GM23248 (cell line): ENCODE data around the gene MAGI1. TPM values are rescaled to one million over a fixed set of nuclear protein-coding genes. Genes with fewer than 3 reads are reported as not detected.
A peak's percentile ranks its signal among the peaks of the same experiment; 100 is the strongest.

Experiments
- DNase-seq: peaks from one replicate; pipeline ENCODE4 v3.0.0-alpha.2; 2015
- H2AFZ ChIP-seq: fragments of 200-600 bp; sonication (generic); 2 replicates; pipeline ENCODE4 v1.6.1; 2016; ENCODE audit warnings: antibody characterized with exemption
- H3F3A ChIP-seq: fragments of 200-600 bp; sonication (generic); 2 replicates; pipeline ENCODE4 v1.6.1; 2016; ENCODE audit warnings: mild to moderate bottlenecking, antibody characterized with exemption, mixed run types; ENCODE audit not compliant: insufficient read depth
- H3K27ac ChIP-seq: fragments of 200-600 bp; sonication (generic); 2 replicates; pipeline ENCODE4 v1.5.1; 2016; ENCODE audit warnings: mild to moderate bottlenecking
- H3K27me3 ChIP-seq: fragments of 200-600 bp; sonication (generic); replicated peaks from 2 replicates; pipeline ENCODE4 v1.6.1; 2016; ENCODE audit warnings: mild to moderate bottlenecking; ENCODE audit not compliant: insufficient read depth
- H3K36me3 ChIP-seq: fragments of 200-600 bp; sonication (generic); 2 replicates; pipeline ENCODE4 v1.6.1; 2016; ENCODE audit warnings: low read depth, mild to moderate bottlenecking
- H3K4me1 ChIP-seq: fragments of 200-600 bp; sonication (generic); 2 replicates; pipeline ENCODE4 v1.6.1; 2016; ENCODE audit warnings: mild to moderate bottlenecking; ENCODE audit not compliant: insufficient read depth
- H3K4me2 ChIP-seq: fragments of 200-600 bp; sonication (generic); one replicate; pipeline ENCODE4 v1.6.1; 2016; ENCODE audit warnings: mild to moderate bottlenecking; ENCODE audit not compliant: unreplicated experiment
- H3K4me3 ChIP-seq: fragments of 200-600 bp; sonication (generic); 2 replicates; pipeline ENCODE4 v1.5.1; 2016; ENCODE audit warnings: mild to moderate bottlenecking
- H3K79me2 ChIP-seq: fragments of 200-600 bp; sonication (generic); 2 replicates; pipeline ENCODE4 v1.6.1; 2016; ENCODE audit warnings: mild to moderate bottlenecking; ENCODE audit not compliant: insufficient read depth
- H3K9ac ChIP-seq: fragments of 200-600 bp; sonication (generic); 2 replicates; pipeline ENCODE4 v1.6.1; 2016; ENCODE audit warnings: mild to moderate bottlenecking
- H3K9me2 ChIP-seq: fragments of 200-600 bp; sonication (generic); 2 replicates; pipeline ENCODE4 v1.6.1; 2016; ENCODE audit warnings: mixed run types, mild to moderate bottlenecking, moderate library complexity; ENCODE audit not compliant: insufficient read depth
- H3K9me3 ChIP-seq: fragments of 200-600 bp; sonication (generic); one replicate; pipeline ENCODE4 v1.6.1; 2017; ENCODE audit warnings: low read depth
- H4K20me1 ChIP-seq: fragments of 200-600 bp; sonication (generic); 2 replicates; pipeline ENCODE4 v1.6.0; 2016; ENCODE audit not compliant: insufficient read depth
- EZH2 ChIP-seq: fragments of 200-600 bp; sonication (generic); IDR thresholded peaks from 2 replicates; pipeline ENCODE4 v1.6.1; 2018; ENCODE audit warnings: antibody characterized with exemption, mild to moderate bottlenecking; ENCODE audit not compliant: insufficient read depth, poor library complexity, severe bottlenecking
- EZH2phosphoT487 ChIP-seq: fragments of 200-600 bp; sonication (generic); IDR thresholded peaks from 2 replicates; pipeline ENCODE4 v1.6.1; 2018; ENCODE audit warnings: antibody characterized with exemption, moderate library complexity, mild to moderate bottlenecking, low read depth; ENCODE audit not compliant: insufficient read depth
- WGBS, 2 experiments: methylation state at CpG; one replicate each; pipeline ENCODE4 v1.1.6; 2015 to 2017; ENCODE audit warnings: low lambda C conversion rate in 2 of 2, low coverage in 1 of 2; ENCODE audit errors: missing lambda C conversion rate in 2 of 2; 5-methylcytosine and 5-hydroxymethylcytosine counted together
- in situ Hi-C: fragments of 300-500 bp; cut with MboI; formaldehyde crosslinking; loops from 2 replicates; pipeline ENCODE4 v1.15.0; 2020
- polyA plus RNA-seq: library from polyadenylated mRNA; unstranded; fragments of >200 nt; fragmentation: Nextera tagmentation; extraction: Ambion mirVana; gene quantifications from 2 replicates; pipeline ENCODE4 v1.2.1, GENCODE V29; 2016
- total RNA-seq: library from RNA; depleted of rRNA; stranded (reverse); fragments of >200 nt; shearing (Covaris generic); gene quantifications from 2 replicates; pipeline ENCODE4 v1.2.3, GENCODE V29; 2014

The MAGI1 gene
- total and polyA plus RNA-seq, 2 experiments from 2014 or later, result 7.3 to 13.8 TPM

- H3K36me3 ChIP-seq, result no peaks in the 10 kb centered on the region
- DNase-seq, result no peak
- H3F3A ChIP-seq, result peaks cover 14% of the 10 kb centered on the region
- H2AFZ ChIP-seq, result no peak overlapping the region
- no peak overlapping the region for H3K4me3 ChIP-seq
- no peak overlapping the region for H3K9ac ChIP-seq
- H3K27ac ChIP-seq, result no peak overlapping the region
- H3K9me3 ChIP-seq, result no peaks in the 10 kb centered on the region
- H3K27me3 ChIP-seq, result no peaks in the 10 kb centered on the region
- WGBS, 2 experiments, result 95 to 97% methylated on average over 3 of the region's 3 CpGs
- no peaks in the 10 kb centered on the region for H3K9me2 ChIP-seq
- no peaks in the 10 kb centered on the region for H4K20me1 ChIP-seq
- in situ Hi-C loops, result no loop called here
- no peak for TF ChIP-seq EZH2
- TF ChIP-seq EZH2phosphoT487, result no peak
- H3K79me2 ChIP-seq, result peaks cover 98% of the 10 kb centered on the region
- H3K4me1 ChIP-seq, result peaks cover 15% of the 10 kb centered on the region
- H3K4me2 ChIP-seq, result no peak overlapping the region
These were observed 155.1 kb downstream of the MAGI1 start for GRCh38 chr3:65883613-65884012.

- Histone ChIP-seq H3K9me3 (no peaks in the 10 kb centered on the region), H3K4me1 (peaks cover 8% of the 10 kb centered on the region), H3K79me2 (peaks cover 98% of the 10 kb centered on the region), H3F3A (no peaks in the 10 kb centered on the region), H3K9ac (no peak overlapping the region), H3K36me3 (no peaks in the 10 kb centered on the region), H3K9me2 (no peaks in the 10 kb centered on the region), H3K4me3 (no peak overlapping the region), H4K20me1 (no peaks in the 10 kb centered on the region), H3K27me3 (no peaks in the 10 kb centered on the region), H3K27ac (no peak overlapping the region), H3K4me2 (no peak overlapping the region), H2AFZ (no peak overlapping the region)
- TF ChIP-seq EZH2 (no peak), EZH2phosphoT487 (no peak)
- no peak for DNase-seq
- in situ Hi-C loops, result no loop called here
- 87 to 88% methylated on average over 4 of the region's 4 CpGs for WGBS, 2 experiments
These were observed 158.4 kb downstream of the MAGI1 start for GRCh38 chr3:65880350-65880749.

- no peak for DNase-seq
- Histone ChIP-seq H3F3A (0 out of 2 replicates have a peak, but pooled peaks cover 4% of the 10 kb centered on the region), H3K27ac (no peak overlapping the region), H3K4me2 (no peak overlapping the region), H3K4me1 (peaks cover 8% of the 10 kb centered on the region), H2AFZ (no peak overlapping the region), H3K9me3 (no peaks in the 10 kb centered on the region), H4K20me1 (no peaks in the 10 kb centered on the region), H3K9ac (no peak overlapping the region), H3K27me3 (no peaks in the 10 kb centered on the region), H3K36me3 (no peaks in the 10 kb centered on the region), H3K4me3 (no peak overlapping the region), H3K79me2 (peaks cover 98% of the 10 kb centered on the region), H3K9me2 (no peaks in the 10 kb centered on the region)
- WGBS, 2 experiments, result 64 to 70% methylated on average over 1 of the region's 1 CpG
- TF ChIP-seq EZH2, result no peak
- no peak for TF ChIP-seq EZH2phosphoT487
- in situ Hi-C loops, result no loop called here
These were observed 159.3 kb downstream of the MAGI1 start for GRCh38 chr3:65879372-65879771.

GRCh38 chr3:65878831-65879230, 159.9 kb downstream of the MAGI1 start:
- no peak for DNase-seq
- Histone ChIP-seq H3K4me3 (no peak overlapping the region), H3F3A (0 out of 2 replicates have a peak, but pooled peaks cover 4% of the 10 kb centered on the region), H3K4me1 (peaks cover 8% of the 10 kb centered on the region), H3K27me3 (no peaks in the 10 kb centered on the region), H3K9me2 (no peaks in the 10 kb centered on the region), H3K4me2 (no peak overlapping the region), H4K20me1 (no peaks in the 10 kb centered on the region), H2AFZ (no peak overlapping the region), H3K27ac (no peak overlapping the region), H3K9me3 (no peaks in the 10 kb centered on the region), H3K36me3 (no peaks in the 10 kb centered on the region), H3K79me2 (peaks cover 98% of the 10 kb centered on the region), H3K9ac (no peak overlapping the region)
- 73 to 75% methylated on average over 6 of the region's 6 CpGs for WGBS, 2 experiments
- in situ Hi-C loops, result no loop called here
- no peak for TF ChIP-seq EZH2

GRCh38 chr3:65877160-65877559, 161.6 kb downstream of the MAGI1 start:
- no peak overlapping the region for H2AFZ ChIP-seq
- no peaks in the 10 kb centered on the region for H3K36me3 ChIP-seq
- no peak for TF ChIP-seq EZH2
- no peak for TF ChIP-seq EZH2phosphoT487
- no peaks in the 10 kb centered on the region for H3K9me2 ChIP-seq
- in situ Hi-C loops, result no loop called here
- H3K4me3 ChIP-seq, result no peak overlapping the region
- H3K4me1 ChIP-seq, result peaks cover 8% of the 10 kb centered on the region
- H3F3A ChIP-seq, result 0 out of 2 replicates have a peak, but pooled peaks cover 4% of the 10 kb centered on the region
- H4K20me1 ChIP-seq, result no peaks in the 10 kb centered on the region
- H3K27me3 ChIP-seq, result no peaks in the 10 kb centered on the region
- H3K27ac ChIP-seq, result no peak overlapping the region
- peak; percentile 61 for DNase-seq
- WGBS, 2 experiments, result 33 to 37% methylated on average over 2 of the region's 2 CpGs
- H3K79me2 ChIP-seq, result peaks cover 99% of the 10 kb centered on the region
- H3K9ac ChIP-seq, result no peak overlapping the region
- peak overlapping the region; percentile 34 for H3K4me2 ChIP-seq
- no peaks in the 10 kb centered on the region for H3K9me3 ChIP-seq
